Measurements from ENCODE around the gene NUDT2. TPM values are rescaled to one million over a fixed set of nuclear protein-coding genes. Genes with fewer than 3 reads are reported as not detected.

NUDT2 gene
- 10 to 100 TPM; 14.7 to 19.7 (median 16.4) TPM for total RNA-seq
- 10 to 100 TPM; 19.6 to 31.0 (median 28.3) TPM for polyA plus RNA-seq
- long read RNA-seq, donor 1, partial matches to known transcripts: 2 of 4 reads
- long read RNA-seq, donor 1, other reads (novel, unspliced or antisense): 0 of 4 reads
- long read RNA-seq, donor 2, transcript NUDT2-201 (4 exons, 960 nt): major isoform, 9 of 16 reads
- long read RNA-seq, donor 2, partial matches to known transcripts: 7 of 16 reads
- long read RNA-seq, donor 2, other reads (novel, unspliced or antisense): 0 of 16 reads

DNA sequence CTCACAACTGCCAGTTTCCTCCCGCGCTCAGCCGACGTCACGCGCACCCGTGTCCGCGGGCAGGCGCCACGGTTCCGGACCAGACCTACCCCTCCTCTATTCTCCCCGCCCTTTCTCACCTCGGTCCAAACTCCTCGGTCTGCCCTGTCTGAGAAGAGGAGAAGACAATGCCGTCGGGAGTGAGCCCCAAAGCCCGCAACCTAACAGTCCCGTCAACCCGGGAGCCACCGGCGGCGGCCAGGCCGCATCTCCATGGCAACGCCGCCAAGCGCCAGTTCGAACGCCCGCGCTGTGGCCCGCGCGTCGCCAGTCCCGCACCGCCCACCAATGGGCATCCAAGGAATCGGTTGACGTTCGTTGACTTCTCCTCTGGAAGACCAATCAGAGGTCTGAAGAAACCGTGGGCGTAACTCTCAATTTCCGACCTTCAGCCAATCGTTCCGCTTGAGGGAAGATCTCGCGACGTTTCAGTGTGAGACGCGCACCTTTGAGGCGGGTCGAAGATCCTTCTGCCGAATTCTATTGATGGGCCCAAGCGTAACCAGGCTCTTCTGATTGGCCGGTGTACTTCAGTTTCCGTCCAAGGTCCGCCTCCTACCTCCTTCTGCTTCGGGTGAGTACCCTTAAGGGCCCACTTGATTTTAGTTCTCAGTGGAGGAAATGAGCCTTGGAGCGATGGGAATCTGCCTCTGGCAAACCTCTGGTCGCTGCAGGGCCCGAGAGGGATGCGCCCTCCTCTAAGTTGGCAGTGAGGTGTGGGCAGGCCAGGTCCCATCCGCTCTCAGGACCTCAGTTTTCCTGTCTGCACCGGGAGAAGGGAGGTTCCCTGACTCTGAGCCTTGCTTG lies at the start of gene NUDT2, which contains the start of gene KIF24:
Gene NUDT2, plus strand, starts transcription at position 583 of the 846 bp plus-strand sequence. CDS start 9,471 bp downstream, outside the sequence.
Gene KIF24, minus strand, starts transcription at position 282 of the 846 bp plus-strand sequence. CDS start 17,922 bp downstream, outside the sequence.
- intact Hi-C loops (cut with DNase I): loop anchor here in 1 of 2 donors (5.0 kb wide), 2 partner anchors 72 to 273 kb away; no protein-coding TSS in a partner anchor
- Histone ChIP-seq H3K27ac (peak within 1 kb of the TSS; percentile 84), H3K9me3 (no peaks in the 10 kb centered on the region), H3K27me3 (ENCODE audit: insufficient read depth in 3 of 3, low read length in 2 of 3) (no peaks in the 10 kb centered on the region), H3K4me3 (peak within 1 kb of the TSS; percentile 76), H3K4me1 (peaks cover 16% of the 10 kb centered on the region), H3K36me3 (ENCODE audit: insufficient read depth in 1 of 2, low read depth in 1 of 2) (no peaks in the 10 kb centered on the region)
- DNase-seq (peak; percentile 95 to 97), ATAC-seq (peak; percentile 96 to 97 (median 97))
- 0% methylated on average over 60 to 64 of the region's 64 CpGs for WGBS, 3 donors
- TF ChIP-seq CTCF (IDR thresholded peaks at IDR 0.05): no peak

DNA sequence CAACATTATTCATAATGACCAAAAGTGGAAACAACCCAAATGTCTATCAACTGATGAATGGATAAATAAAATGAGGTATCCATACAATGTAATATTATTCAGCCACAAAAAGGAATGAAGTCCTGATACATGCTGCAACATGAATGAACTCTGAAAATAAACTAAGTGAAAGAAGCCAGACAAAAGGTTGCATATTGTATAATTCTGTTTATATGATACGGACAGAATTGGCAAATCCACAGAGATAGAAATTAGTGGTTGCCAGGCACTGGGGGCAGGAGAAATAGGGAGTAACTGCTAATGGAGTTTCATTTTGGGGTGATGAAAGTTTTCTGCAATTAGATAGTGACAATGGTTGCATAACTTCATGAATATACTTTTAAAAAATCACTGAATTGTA lies 47.3 kb upstream of the NUDT2 start:
- no peaks in the 10 kb centered on the region for H3K36me3 ChIP-seq (ENCODE audit: insufficient read depth in 1 of 2, low read depth in 1 of 2)
- H3K27ac ChIP-seq: no peak overlapping the region
- no peak for TF ChIP-seq CTCF (IDR thresholded peaks at IDR 0.05)
- ATAC-seq (no peak), DNase-seq (no peak)
- no peaks in the 10 kb centered on the region for H3K9me3 ChIP-seq
- WGBS, 3 donors: 94 to 98% (median 97%) methylated on average over 1 of the region's 1 CpG
- no peaks in the 10 kb centered on the region for H3K27me3 ChIP-seq (ENCODE audit: insufficient read depth in 3 of 3, low read length in 2 of 3)
- no peaks in the 10 kb centered on the region for H3K4me1 ChIP-seq
- no peak overlapping the region for H3K4me3 ChIP-seq
- intact Hi-C loops (cut with DNase I): no loop called here

DNA sequence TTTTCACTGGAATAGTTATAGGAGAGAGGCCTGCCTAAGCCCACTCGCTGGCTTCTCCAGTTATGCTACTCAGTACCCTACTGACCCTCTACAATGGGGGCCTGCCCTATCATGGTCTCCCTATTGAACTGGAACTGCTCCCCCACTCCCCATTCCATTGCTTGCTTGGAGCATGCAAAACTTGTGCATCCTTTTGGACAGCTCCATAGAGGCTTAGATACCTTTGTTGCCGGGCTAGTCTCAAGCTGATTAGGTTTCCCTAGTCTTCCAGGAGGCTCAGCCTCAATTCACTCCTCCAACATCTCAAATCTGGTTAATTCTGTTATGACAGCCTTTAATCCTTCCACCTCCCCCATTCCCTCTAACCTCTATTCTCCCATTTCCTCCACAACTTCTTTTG lies 40.2 kb upstream of the NUDT2 start:
- intact Hi-C loops (cut with DNase I): no loop called here

DNA sequence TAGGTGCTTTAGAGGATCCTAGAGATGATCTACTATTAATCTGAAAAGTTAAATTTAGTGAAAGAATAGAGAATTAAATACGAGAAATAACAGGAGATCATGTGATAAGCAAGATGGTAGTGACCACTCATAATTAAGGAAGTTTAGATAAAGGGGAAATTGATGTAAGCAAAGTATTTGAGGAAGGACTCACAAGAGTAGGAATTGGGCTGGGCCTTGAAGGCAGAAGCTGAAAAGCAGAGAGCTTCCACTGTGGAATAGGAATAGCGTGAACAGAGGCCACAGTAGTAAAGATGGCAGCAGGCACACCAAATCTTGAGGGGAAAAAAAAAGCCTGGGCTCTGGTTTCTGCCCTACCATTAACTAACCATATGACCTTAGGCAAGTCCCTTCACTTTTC lies 38.3 kb upstream of the NUDT2 start:
- WGBS, 3 donors: 93 to 95% (median 93%) methylated on average over 2 of the region's 2 CpGs
- DNase-seq (no peak), ATAC-seq (no peak)

More for the DNA sequence above, 40.2 kb upstream of the NUDT2 start:
- Histone ChIP-seq H3K4me1 (no peaks in the 10 kb centered on the region), H3K27me3 (ENCODE audit: insufficient read depth in 3 of 3, low read length in 2 of 3) (no peaks in the 10 kb centered on the region), H3K36me3 (ENCODE audit: insufficient read depth in 1 of 2, low read depth in 1 of 2) (no peaks in the 10 kb centered on the region), H3K4me3 (no peak overlapping the region), H3K9me3 (no peaks in the 10 kb centered on the region), H3K27ac (no peak overlapping the region)
- ATAC-seq (no peak), DNase-seq (no peak)
- WGBS, 3 donors: 75 to 84% (median 77%) methylated on average over 2 of the region's 2 CpGs
- no peak for TF ChIP-seq CTCF (IDR thresholded peaks at IDR 0.05)

More for the DNA sequence above, 38.3 kb upstream of the NUDT2 start:
- no peaks in the 10 kb centered on the region for H3K9me3 ChIP-seq
- no peak overlapping the region for H3K27ac ChIP-seq
- H3K36me3 ChIP-seq (ENCODE audit: insufficient read depth in 1 of 2, low read depth in 1 of 2): no peaks in the 10 kb centered on the region
- H3K27me3 ChIP-seq (ENCODE audit: insufficient read depth in 3 of 3, low read length in 2 of 3): no peaks in the 10 kb centered on the region
- no peak overlapping the region for H3K4me3 ChIP-seq
- intact Hi-C loops (cut with DNase I): no loop called here
- TF ChIP-seq CTCF (IDR thresholded peaks at IDR 0.05): no peak
- H3K4me1 ChIP-seq: no peaks in the 10 kb centered on the region

Measured in psoas muscle (tissue), 8 donors.